ENCODE measurements around the gene CD3D. TPM values are rescaled to one million over a fixed set of nuclear protein-coding genes. Genes with fewer than 3 reads are reported as not detected.
A peak's percentile ranks its signal among the peaks of the same experiment; 100 is the strongest.

Gene CD3D
- total RNA-seq, 2 experiments from 2014 or later: 316 to 325 TPM

DNA sequence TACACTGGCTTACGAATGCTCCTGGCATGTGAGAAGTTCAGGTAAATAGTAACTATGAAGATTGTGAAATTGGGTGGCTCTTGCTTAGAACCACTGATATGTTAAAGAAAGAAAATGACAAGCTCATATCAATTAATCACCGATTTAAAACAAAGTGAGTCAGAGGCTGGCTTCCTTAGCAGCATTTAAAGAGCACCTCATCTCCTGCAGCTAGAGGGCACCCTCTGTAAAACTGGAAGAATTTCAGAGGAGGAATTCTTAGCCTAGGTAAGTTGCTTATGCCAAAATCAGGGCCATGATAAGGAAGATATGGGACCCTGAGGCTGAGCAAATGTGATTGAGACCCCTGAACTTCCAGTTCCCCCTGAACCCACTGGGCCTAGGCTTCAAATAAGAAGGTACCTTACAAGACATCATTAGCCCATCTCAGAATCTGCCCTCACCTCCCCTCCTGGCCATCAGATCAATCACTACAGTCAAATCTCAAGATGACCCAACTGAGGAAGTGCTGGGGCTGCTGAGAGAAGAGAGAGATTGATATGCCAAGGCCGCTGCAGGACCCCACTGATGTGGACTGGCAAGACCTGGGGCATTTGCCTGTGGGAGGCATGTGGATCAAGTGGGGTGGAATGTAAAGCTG, 46.6 kb downstream of the CD3D start:
- ATAC-seq: peak; percentile 77
- no peak overlapping the region for H3K4me3 Mint-ChIP-seq
- POLR2A ChIA-PET: interaction anchor here (0.6 to 2.1 kb wide), 8 partner anchors 8 to 66 kb away, joined by 3 to 13 read pairs (median 3); partner anchors contain the start of gene CD3E
- H3K27ac Mint-ChIP-seq: peak overlapping the region; percentile 36
- no peaks in the 10 kb centered on the region for H3K36me3 Mint-ChIP-seq (ENCODE audit: low read depth)
- no peaks in the 10 kb centered on the region for H3K27me3 Mint-ChIP-seq
- intact Hi-C loops (cut with micrococcal nuclease): no loop called here
- H3K4me1 Mint-ChIP-seq (ENCODE audit: low read depth): peaks cover 20% of the 10 kb centered on the region
- CTCF ChIA-PET: interaction anchor here (0.7 to 12.3 kb wide), 61 partner anchors 8 to 281 kb away, joined by 3 to 86 read pairs (median 4); partner anchors contain the start of genes CD3D, CD3E, CD3G and JAML
- peak; percentile 70 for DNase-seq
- TF ChIP-seq CTCF (IDR thresholded peaks at IDR 0.05): peak; percentile 78
- H3K9me3 Mint-ChIP-seq: no peaks in the 10 kb centered on the region

- H3K27me3 Mint-ChIP-seq: no peaks in the 10 kb centered on the region
- H3K27ac Mint-ChIP-seq: peak overlapping the region; percentile 30
- H3K9me3 Mint-ChIP-seq: no peaks in the 10 kb centered on the region
- peaks cover 23% of the 10 kb centered on the region for H3K4me1 Mint-ChIP-seq (ENCODE audit: low read depth)
- H3K4me3 Mint-ChIP-seq: no peak overlapping the region
- POLR2A ChIA-PET: interaction anchor here (0.7 to 2.1 kb wide), 8 partner anchors 9 to 71 kb away, joined by 3 to 13 read pairs (median 3); partner anchors contain the start of genes CD3E and JAML
- intact Hi-C loops (cut with micrococcal nuclease): no loop called here
- DNase-seq (no peak), ATAC-seq (peak; percentile 31)
- no peak for TF ChIP-seq CTCF (IDR thresholded peaks at IDR 0.05)
- CTCF ChIA-PET: interaction anchor here (0.7 to 12.3 kb wide), 61 partner anchors 8 to 280 kb away, joined by 3 to 86 read pairs (median 4); partner anchors contain the start of genes CD3D, CD3E, CD3G and JAML
- no peaks in the 10 kb centered on the region for H3K36me3 Mint-ChIP-seq (ENCODE audit: low read depth)
These were observed 47.3 kb downstream of the CD3D start for GRCh38 chr11:118295199-118295598.

DNA sequence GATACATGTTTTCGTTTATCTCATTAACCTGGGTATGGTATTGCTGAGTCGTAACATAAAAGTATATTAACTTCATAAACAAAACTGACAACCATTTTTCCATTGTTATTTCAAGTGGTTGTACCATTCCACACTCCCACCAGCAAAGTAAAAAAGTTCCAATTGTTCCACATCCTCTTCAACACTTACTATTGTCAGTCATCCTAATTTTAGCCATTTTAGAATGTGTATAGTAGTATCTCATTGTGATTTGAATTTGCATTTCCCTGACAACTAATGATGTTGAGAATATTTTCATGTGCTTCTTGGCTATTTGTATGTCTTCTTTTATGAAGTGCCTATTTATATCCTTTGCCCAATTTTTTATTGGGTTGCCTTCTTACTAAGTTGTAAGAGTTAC, 48.5 kb downstream of the CD3D start:
- ATAC-seq: no peak
- DNase-seq: no peak
- intact Hi-C loops (cut with micrococcal nuclease): loop anchor here (5.0 kb wide), 3 partner anchors 37 to 147 kb away; no protein-coding TSS in a partner anchor
- no peaks in the 10 kb centered on the region for H3K27me3 Mint-ChIP-seq
- no peaks in the 10 kb centered on the region for H3K36me3 Mint-ChIP-seq (ENCODE audit: low read depth)
- ChIA-PET POLR2A (no interaction called here), CTCF (interaction anchor here (1.8 to 2.7 kb wide), 5 partner anchors 11 to 141 kb away, joined by 6 to 54 read pairs (median 16); partner anchors contain the start of genes CD3E and SCN4B)
- no peak overlapping the region for H3K4me3 Mint-ChIP-seq
- TF ChIP-seq CTCF (IDR thresholded peaks at IDR 0.05): no peak
- peaks cover 27% of the 10 kb centered on the region for H3K4me1 Mint-ChIP-seq (ENCODE audit: low read depth)
- H3K9me3 Mint-ChIP-seq: peaks cover 1% of the 10 kb centered on the region
- no peak overlapping the region for H3K27ac Mint-ChIP-seq

GRCh38 chr11:118291477-118292135, 50.9 kb downstream of the CD3D start:
- intact Hi-C loops (cut with micrococcal nuclease): loop anchor here (5.0 kb wide), 3 partner anchors 34 to 144 kb away; no protein-coding TSS in a partner anchor
- ChIA-PET POLR2A (interaction anchor here (0.6 to 1.3 kb wide), 7 partner anchors 9 to 183 kb away, joined by 3 to 5 read pairs (median 3); no protein-coding TSS in a partner anchor), CTCF (interaction anchor here (0.7 to 5.8 kb wide), 30 partner anchors 8 to 170 kb away, joined by 3 to 53 read pairs (median 4); partner anchors contain the start of gene CD3E)
- DNase-seq: no peak
- Mint-ChIP-seq H3K4me3 (no peak overlapping the region), H3K27ac (no peak overlapping the region), H3K36me3 (ENCODE audit: low read depth) (no peaks in the 10 kb centered on the region), H3K9me3 (peaks cover 1% of the 10 kb centered on the region), H3K27me3 (no peaks in the 10 kb centered on the region), H3K4me1 (ENCODE audit: low read depth) (peaks cover 35% of the 10 kb centered on the region)
- ATAC-seq: no peak
- TF ChIP-seq CTCF (IDR thresholded peaks at IDR 0.05): no peak
